Ramos (cell line): ENCODE measurements around the gene ZNF326.

ENCODE experiments used
- in situ Hi-C: fragments of 300-500 bp; cut with MboI; formaldehyde crosslinking; loops from one replicate; pipeline ENCODE4 v1.14.3; 2022; ENCODE audit warnings: low sequenced_read_pairs; ENCODE audit not compliant: unreplicated experiment

Gene ZNF326

GRCh38 chr1:89993541-89993940 is 1.4 kb upstream of the ZNF326 start:
- in situ Hi-C loops, result loop anchor here (25.0 kb wide), 2 partner anchors 356 to 506 kb away; partner anchors contain the start of gene LRRC8C

- in situ Hi-C loops, result loop anchor here (25.0 kb wide), 2 partner anchors 357 to 507 kb away; partner anchors contain the start of gene LRRC8C
Measured at GRCh38 chr1:89994231-89994804, 592 bp upstream of the ZNF326 start.

GRCh38 chr1:89995598-89996449 is 914 bp downstream of the ZNF326 start:
- in situ Hi-C loops, result loop anchor here (25.0 kb wide), 2 partner anchors 359 to 509 kb away; partner anchors contain the start of gene LRRC8C

- in situ Hi-C loops, result loop anchor here (25.0 kb wide), 2 partner anchors 359 to 509 kb away; partner anchors contain the start of gene LRRC8C
Measured at GRCh38 chr1:89996450-89997110, 1.7 kb downstream of the ZNF326 start.

- in situ Hi-C loops, result loop anchor here (25.0 kb wide), 2 partner anchors 360 to 510 kb away; partner anchors contain the start of gene LRRC8C
Measured at GRCh38 chr1:89997152-89997551, 2.2 kb downstream of the ZNF326 start.

GRCh38 chr1:89998306-89998705 is 3.4 kb downstream of the ZNF326 start:
- in situ Hi-C loops, result loop anchor here (25.0 kb wide), 2 partner anchors 361 to 511 kb away; partner anchors contain the start of gene LRRC8C

- in situ Hi-C loops, result loop anchor here (25.0 kb wide), 2 partner anchors 362 to 512 kb away; partner anchors contain the start of gene LRRC8C
Measured at GRCh38 chr1:89999208-89999607, 4.3 kb downstream of the ZNF326 start.

- in situ Hi-C loops, result loop anchor here (25.0 kb wide), 2 partner anchors 362 to 512 kb away; partner anchors contain the start of gene LRRC8C
Measured at GRCh38 chr1:89999628-90000027, 4.7 kb downstream of the ZNF326 start.

- in situ Hi-C loops, result no loop called here
Measured at GRCh38 chr1:90000934-90001676, 6.2 kb downstream of the ZNF326 start.

GRCh38 chr1:90007979-90008404 is 13.1 kb downstream of the ZNF326 start:
- in situ Hi-C loops, result no loop called here

- in situ Hi-C loops, result no loop called here
Measured at GRCh38 chr1:90012300-90012699, 17.4 kb downstream of the ZNF326 start.

GRCh38 chr1:90023691-90024090 is 28.8 kb downstream of the ZNF326 start:
- in situ Hi-C loops, result no loop called here

GRCh38 chr1:90027281-90027680 is 32.4 kb downstream of the ZNF326 start:
- in situ Hi-C loops, result no loop called here

GRCh38 chr1:90039652-90040051 is 44.7 kb downstream of the ZNF326 start:
- in situ Hi-C loops, result no loop called here

- in situ Hi-C loops, result no loop called here
Measured at GRCh38 chr1:90043586-90043985, 48.7 kb downstream of the ZNF326 start.

GRCh38 chr1:90044346-90044745 is 49.4 kb downstream of the ZNF326 start:
- in situ Hi-C loops, result no loop called here

GRCh38 chr1:90045853-90046563 is 51.1 kb downstream of the ZNF326 start:
- in situ Hi-C loops, result no loop called here

GRCh38 chr1:90046635-90047034 is 51.7 kb downstream of the ZNF326 start:
- in situ Hi-C loops, result no loop called here

- in situ Hi-C loops, result no loop called here
Measured at GRCh38 chr1:90048043-90048442, 53.1 kb downstream of the ZNF326 start.
